ENCODE data around the gene NFIB. TPM values are rescaled to one million over a fixed set of nuclear protein-coding genes. Genes with fewer than 3 reads are reported as not detected.

The NFIB gene
- polyA plus RNA-seq, 3 donors, result not detected

GRCh38 chr9:14107495-14107894 lies 206.4 kb downstream of the NFIB start:
- no peak overlapping the region for H3K4me2 ChIP-seq (replicated peaks; ENCODE audit: extremely low read depth, low read length, poor library complexity, severe bottlenecking)
- H3K79me2 ChIP-seq (ENCODE audit: insufficient read depth, low read length), result no peaks in the 10 kb centered on the region
- Mint-ChIP-seq H3K4me1 (no peaks in the 10 kb centered on the region), H3K27ac (no peak overlapping the region), H3K4me3 (no peak overlapping the region), H3K36me3 (no peaks in the 10 kb centered on the region), H3K9me3 (peaks cover 0 to 2% (median 0%) of the 10 kb centered on the region in 7 donors), H3K27me3 (ENCODE audit: low read depth in 3 of 3) (no peaks in the 10 kb centered on the region)
- no peak for DNase-seq
- no peak overlapping the region for H2AFZ ChIP-seq (ENCODE audit: insufficient read depth, low read depth, low read length, poor library complexity, severe bottlenecking)
- no peak overlapping the region for H3K9ac ChIP-seq (ENCODE audit: insufficient read depth, low read length, poor library complexity, severe bottlenecking)
- intact Hi-C loops (cut with micrococcal nuclease), result no loop called here
- H3K4me1 ChIP-seq (ENCODE audit: control insufficient read depth in 1 of 2, insufficient read depth in 2 of 2, low read length in 2 of 2), result no peaks in the 10 kb centered on the region
- H4K20me1 ChIP-seq (ENCODE audit: insufficient read depth, low read length), result no peaks in the 10 kb centered on the region
- H3K36me3 ChIP-seq (replicated peaks in 1 of 2; ENCODE audit: control insufficient read depth in 1 of 2, insufficient read depth in 2 of 2, low read length in 2 of 2), result no peaks in the 10 kb centered on the region
- no peak for TF ChIP-seq CTCF (IDR thresholded peaks at IDR 0.05)
- H3K27me3 ChIP-seq (ENCODE audit: control insufficient read depth in 2 of 2, insufficient read depth in 2 of 2, low read length in 2 of 2), result no peaks in the 10 kb centered on the region
- H3K4me3 ChIP-seq (replicated peaks in 1 of 3; ENCODE audit: low read depth in 2 of 3, low read length in 3 of 3), result no peak overlapping the region
- no peak overlapping the region for H3K27ac ChIP-seq (ENCODE audit: low read depth in 1 of 2, low read length in 2 of 2)
- no peaks in the 10 kb centered on the region for H3K9me3 ChIP-seq (replicated peaks in 1 of 2; ENCODE audit: control insufficient read depth in 1 of 2, insufficient read depth in 1 of 2, low read length in 2 of 2)

- Mint-ChIP-seq H3K27me3 (ENCODE audit: low read depth in 3 of 3) (no peaks in the 10 kb centered on the region), H3K4me1 (no peaks in the 10 kb centered on the region), H3K27ac (no peak overlapping the region), H3K4me3 (no peak overlapping the region), H3K36me3 (no peaks in the 10 kb centered on the region), H3K9me3 (peaks cover 0 to 2% (median 0%) of the 10 kb centered on the region in 7 donors)
- H4K20me1 ChIP-seq (ENCODE audit: insufficient read depth, low read length), result no peaks in the 10 kb centered on the region
- no peak overlapping the region for H3K27ac ChIP-seq (ENCODE audit: low read depth in 1 of 2, low read length in 2 of 2)
- no peaks in the 10 kb centered on the region for H3K79me2 ChIP-seq (ENCODE audit: insufficient read depth, low read length)
- H2AFZ ChIP-seq (ENCODE audit: insufficient read depth, low read depth, low read length, poor library complexity, severe bottlenecking), result no peak overlapping the region
- H3K4me3 ChIP-seq (replicated peaks in 1 of 3; ENCODE audit: low read depth in 2 of 3, low read length in 3 of 3), result no peak overlapping the region
- H3K27me3 ChIP-seq (ENCODE audit: control insufficient read depth in 2 of 2, insufficient read depth in 2 of 2, low read length in 2 of 2), result no peaks in the 10 kb centered on the region
- no peaks in the 10 kb centered on the region for H3K9me3 ChIP-seq (replicated peaks in 1 of 2; ENCODE audit: control insufficient read depth in 1 of 2, insufficient read depth in 1 of 2, low read length in 2 of 2)
- no peaks in the 10 kb centered on the region for H3K36me3 ChIP-seq (replicated peaks in 1 of 2; ENCODE audit: control insufficient read depth in 1 of 2, insufficient read depth in 2 of 2, low read length in 2 of 2)
- H3K4me1 ChIP-seq (ENCODE audit: control insufficient read depth in 1 of 2, insufficient read depth in 2 of 2, low read length in 2 of 2), result no peaks in the 10 kb centered on the region
- no peak for DNase-seq
- intact Hi-C loops (cut with micrococcal nuclease), result no loop called here
- WGBS (ENCODE audit: insufficient coverage), result no CpG with 5 or more reads among the region's 2 CpGs
- TF ChIP-seq CTCF (IDR thresholded peaks at IDR 0.05), result no peak
- H3K9ac ChIP-seq (ENCODE audit: insufficient read depth, low read length, poor library complexity, severe bottlenecking), result no peak overlapping the region
- H3K4me2 ChIP-seq (replicated peaks; ENCODE audit: extremely low read depth, low read length, poor library complexity, severe bottlenecking), result no peak overlapping the region
Observed at GRCh38 chr9:14106699-14107098, 207.2 kb downstream of the NFIB start.

Measured in CD14-positive monocyte (primary cell).